Panc1 (cell line): ENCODE data around the gene IL12RB2.

Experiments
- CTCF ChIP-seq: fragments of 450-650 bp; IDR thresholded peaks from 2 replicates; pipeline ENCODE4 v1.5.1; 2017; ENCODE audit warnings: mild to moderate bottlenecking
- REST ChIP-seq, 2 experiments: IDR thresholded peaks; 2 replicates each; pipeline ENCODE4 v1.6.1; 2011 to 2012; ENCODE audit warnings: low read depth in 2 of 2, control low read depth in 1 of 2, low read length in 1 of 2, mild to moderate bottlenecking in 1 of 2, moderate library complexity in 1 of 2; ENCODE audit not compliant: insufficient read depth in 1 of 2
- TCF7L2 ChIP-seq: IDR thresholded peaks from 2 replicates; pipeline ENCODE4 v1.6.1; 2011; ENCODE audit warnings: mild to moderate bottlenecking, low read depth, low read length, inconsistent platforms

- no peak for TF ChIP-seq CTCF
- no peak for TF ChIP-seq TCF7L2
- TF ChIP-seq REST (IDR thresholded peaks at IDR 0.05; ENCODE audit: insufficient read depth in 1 of 2, low read depth in 2 of 2, low read length in 1 of 2) = no peak
Observed at GRCh38 chr1:67338642-67339041, 31.0 kb downstream of the IL12RB2 start.
